K562 (cell line): Measurements from ENCODE around the gene HMCN1. TPM values are rescaled to one million over a fixed set of nuclear protein-coding genes. Genes with fewer than 3 reads are reported as not detected.

ENCODE experiments used
- DDX20 ChIP-seq: fragments of 450-650 bp; IDR thresholded peaks from 2 replicates; pipeline ENCODE4 v1.6.1; 2016; ENCODE audit warnings: missing genetic modification characterization, low read depth, mild to moderate bottlenecking, missing compliant biosample characterization, moderate library complexity
- FOXK2 ChIP-seq, 2 experiments: fragments of 450-650 bp; IDR thresholded peaks in 1 of 2; conservative IDR thresholded peaks in 1 of 2; 2 replicates each; pipeline ENCODE4 v1.6.1; 2016; ENCODE audit warnings: low read depth in 2 of 2, mild to moderate bottlenecking in 1 of 2
- NFATC3 ChIP-seq: fragments of 450-650 bp; IDR thresholded peaks from 2 replicates; pipeline ENCODE4 v1.6.1; 2017; ENCODE audit warnings: mild to moderate bottlenecking
- PHB ChIP-seq: fragments of 250-450 bp; sonication (Bioruptor Pico); IDR thresholded peaks from 2 replicates; pipeline ENCODE4 v1.5.0; 2021
- TBL1XR1 ChIP-seq, 2 experiments: IDR thresholded peaks; 2 replicates each; pipeline ENCODE4 v1.6.1; 2012; ENCODE audit warnings: improper control_type of control experiment in 2 of 2, low read length in 2 of 2, mild to moderate bottlenecking in 1 of 2
- ZNF644 ChIP-seq: fragments of 200-800 bp; sonication (Bioruptor generic); IDR thresholded peaks from 2 replicates; pipeline ENCODE4 v1.6.1; 2016; ENCODE audit warnings: low read depth, missing genetic modification characterization, missing compliant biosample characterization
- polyA plus RNA-seq, 8 experiments: library from polyadenylated mRNA; depleted of rRNA in 4 of 8; stranded (reverse) in 5 of 8; unstranded in 3 of 8; fragments of >200 nt; fragmentation: Nextera tagmentation in 2 of 8; fragmentation: Illumina TruSeq in 1 of 8; extraction: Ambion mirVana in 2 of 8; extraction: Trizol in 1 of 8; gene quantifications; 2 replicates each; pipeline versions ENCODE4 v1.2.1 to v1.2.3, GENCODE V29; 2011 to 2014; ENCODE audit warnings: inconsistent platforms in 1 of 8, missing spikeins in 1 of 8
- total RNA-seq, 7 experiments: library from RNA; depleted of rRNA in 6 of 7; stranded (reverse); fragments of >200 nt in 6 of 7; fragmentation: Illumina TruSeq in 2 of 7; extraction: Trizol in 2 of 7; gene quantifications; 2 replicates each; pipeline versions ENCODE4 v1.2.1 to v1.2.3, GENCODE V29; 2011 to 2021; ENCODE audit warnings: low replicate concordance in 1 of 7
- TF ChIP-seq, protein P1 (sequence below): sonication (generic); formaldehyde crosslinking; IDR thresholded peaks from 2 replicates; pipeline ENCODE4 v1.8.0; 2023; ENCODE audit warnings: mild to moderate bottlenecking, missing genetic modification reagents
- TF ChIP-seq, protein P2 (sequence below): fragments of 450-650 bp; conservative IDR thresholded peaks from 2 replicates; pipeline ENCODE4 v1.6.1; 2016; ENCODE audit warnings: missing genetic modification characterization, low read depth, mild to moderate bottlenecking, control low read depth, missing compliant biosample characterization
- TF ChIP-seq, protein P3 (sequence below): fragments of 450-650 bp; formaldehyde crosslinking; IDR thresholded peaks from 2 replicates; pipeline ENCODE4 v1.4.0; 2020; ENCODE audit warnings: mild to moderate bottlenecking, mixed read lengths

Gene HMCN1
- total and polyA plus RNA-seq, 9 of the 15 experiments (the other 6 are each of a cell fraction or from before 2014, with no cell fraction given) = 0.07 to 0.36 (median 0.21) TPM

DNA sequence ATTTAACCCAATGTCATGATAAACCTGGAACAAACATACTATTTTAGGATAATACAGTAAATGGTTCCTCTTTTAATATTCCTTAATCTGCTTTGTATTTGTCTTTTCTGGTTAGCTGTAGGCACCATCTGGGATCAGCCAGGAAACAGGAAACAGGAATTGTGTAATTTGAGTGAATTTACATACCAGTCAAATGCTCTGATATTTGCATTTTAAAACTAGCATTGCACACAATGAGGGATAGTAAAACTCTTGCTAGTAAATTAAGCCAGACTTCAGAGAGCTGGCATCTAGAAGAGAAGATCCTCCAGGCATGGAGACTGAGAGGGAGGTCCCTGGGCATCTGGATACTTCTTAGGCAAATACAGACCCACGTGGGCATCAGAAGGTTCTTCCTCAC, 103.5 kb downstream of the HMCN1 start (continued):
- TF ChIP-seq, protein P1, sequence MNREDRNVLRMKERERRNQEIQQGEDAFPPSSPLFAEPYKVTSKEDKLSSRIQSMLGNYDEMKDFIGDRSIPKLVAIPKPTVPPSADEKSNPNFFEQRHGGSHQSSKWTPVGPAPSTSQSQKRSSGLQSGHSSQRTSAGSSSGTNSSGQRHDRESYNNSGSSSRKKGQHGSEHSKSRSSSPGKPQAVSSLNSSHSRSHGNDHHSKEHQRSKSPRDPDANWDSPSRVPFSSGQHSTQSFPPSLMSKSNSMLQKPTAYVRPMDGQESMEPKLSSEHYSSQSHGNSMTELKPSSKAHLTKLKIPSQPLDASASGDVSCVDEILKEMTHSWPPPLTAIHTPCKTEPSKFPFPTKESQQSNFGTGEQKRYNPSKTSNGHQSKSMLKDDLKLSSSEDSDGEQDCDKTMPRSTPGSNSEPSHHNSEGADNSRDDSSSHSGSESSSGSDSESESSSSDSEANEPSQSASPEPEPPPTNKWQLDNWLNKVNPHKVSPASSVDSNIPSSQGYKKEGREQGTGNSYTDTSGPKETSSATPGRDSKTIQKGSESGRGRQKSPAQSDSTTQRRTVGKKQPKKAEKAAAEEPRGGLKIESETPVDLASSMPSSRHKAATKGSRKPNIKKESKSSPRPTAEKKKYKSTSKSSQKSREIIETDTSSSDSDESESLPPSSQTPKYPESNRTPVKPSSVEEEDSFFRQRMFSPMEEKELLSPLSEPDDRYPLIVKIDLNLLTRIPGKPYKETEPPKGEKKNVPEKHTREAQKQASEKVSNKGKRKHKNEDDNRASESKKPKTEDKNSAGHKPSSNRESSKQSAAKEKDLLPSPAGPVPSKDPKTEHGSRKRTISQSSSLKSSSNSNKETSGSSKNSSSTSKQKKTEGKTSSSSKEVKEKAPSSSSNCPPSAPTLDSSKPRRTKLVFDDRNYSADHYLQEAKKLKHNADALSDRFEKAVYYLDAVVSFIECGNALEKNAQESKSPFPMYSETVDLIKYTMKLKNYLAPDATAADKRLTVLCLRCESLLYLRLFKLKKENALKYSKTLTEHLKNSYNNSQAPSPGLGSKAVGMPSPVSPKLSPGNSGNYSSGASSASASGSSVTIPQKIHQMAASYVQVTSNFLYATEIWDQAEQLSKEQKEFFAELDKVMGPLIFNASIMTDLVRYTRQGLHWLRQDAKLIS (CRISPR knock-in tag) = no peak
- no peak for TF ChIP-seq NFATC3
- no peak for TF ChIP-seq FOXK2 (conservative IDR thresholded peaks at IDR 0.05 in 1 of 2, IDR thresholded peaks at IDR 0.05 in 1 of 2; ENCODE audit: low read depth in 2 of 2)
- no peak for TF ChIP-seq TBL1XR1 (IDR thresholded peaks at IDR 0.05; ENCODE audit: low read length in 2 of 2)
- no peak for TF ChIP-seq PHB (CRISPR knock-in tag)
- TF ChIP-seq, protein P2, sequence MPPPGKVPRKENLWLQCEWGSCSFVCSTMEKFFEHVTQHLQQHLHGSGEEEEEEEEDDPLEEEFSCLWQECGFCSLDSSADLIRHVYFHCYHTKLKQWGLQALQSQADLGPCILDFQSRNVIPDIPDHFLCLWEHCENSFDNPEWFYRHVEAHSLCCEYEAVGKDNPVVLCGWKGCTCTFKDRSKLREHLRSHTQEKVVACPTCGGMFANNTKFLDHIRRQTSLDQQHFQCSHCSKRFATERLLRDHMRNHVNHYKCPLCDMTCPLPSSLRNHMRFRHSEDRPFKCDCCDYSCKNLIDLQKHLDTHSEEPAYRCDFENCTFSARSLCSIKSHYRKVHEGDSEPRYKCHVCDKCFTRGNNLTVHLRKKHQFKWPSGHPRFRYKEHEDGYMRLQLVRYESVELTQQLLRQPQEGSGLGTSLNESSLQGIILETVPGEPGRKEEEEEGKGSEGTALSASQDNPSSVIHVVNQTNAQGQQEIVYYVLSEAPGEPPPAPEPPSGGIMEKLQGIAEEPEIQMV (tag) = no peak
- TF ChIP-seq ZNF644 (tag) = no peak
- TF ChIP-seq, protein P3, sequence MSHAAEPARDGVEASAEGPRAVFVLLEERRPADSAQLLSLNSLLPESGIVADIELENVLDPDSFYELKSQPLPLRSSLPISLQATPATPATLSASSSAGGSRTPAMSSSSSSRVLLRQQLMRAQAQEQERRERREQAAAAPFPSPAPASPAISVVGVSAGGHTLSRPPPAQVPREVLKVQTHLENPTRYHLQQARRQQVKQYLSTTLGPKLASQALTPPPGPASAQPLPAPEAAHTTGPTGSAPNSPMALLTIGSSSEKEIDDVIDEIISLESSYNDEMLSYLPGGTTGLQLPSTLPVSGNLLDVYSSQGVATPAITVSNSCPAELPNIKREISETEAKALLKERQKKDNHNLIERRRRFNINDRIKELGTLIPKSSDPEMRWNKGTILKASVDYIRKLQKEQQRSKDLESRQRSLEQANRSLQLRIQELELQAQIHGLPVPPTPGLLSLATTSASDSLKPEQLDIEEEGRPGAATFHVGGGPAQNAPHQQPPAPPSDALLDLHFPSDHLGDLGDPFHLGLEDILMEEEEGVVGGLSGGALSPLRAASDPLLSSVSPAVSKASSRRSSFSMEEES (CRISPR knock-in tag) = no peak
- no peak for TF ChIP-seq DDX20 (tag)
